Activated CD4-positive, alpha-beta T cell treated with anti-CD3 and anti-CD28 coated beads, Interleukin-2, Interleukin-6, amounts not matched to agents 100 ng/mL and 50 ng/mL, durations not matched to agents 16 hours and 8 hours (primary cell): Measurements from ENCODE around the gene SYNC.
"Not testable (repeated sequence)": the region's sequence is repeated elsewhere in the genome, so short reads cannot be mapped to it uniquely, and the experiment has no call there.

Experiments
- DNase-seq: peaks from one replicate; pipeline ENCODE4 v3.0.0-alpha.2; 2020

SYNC gene

DNA sequence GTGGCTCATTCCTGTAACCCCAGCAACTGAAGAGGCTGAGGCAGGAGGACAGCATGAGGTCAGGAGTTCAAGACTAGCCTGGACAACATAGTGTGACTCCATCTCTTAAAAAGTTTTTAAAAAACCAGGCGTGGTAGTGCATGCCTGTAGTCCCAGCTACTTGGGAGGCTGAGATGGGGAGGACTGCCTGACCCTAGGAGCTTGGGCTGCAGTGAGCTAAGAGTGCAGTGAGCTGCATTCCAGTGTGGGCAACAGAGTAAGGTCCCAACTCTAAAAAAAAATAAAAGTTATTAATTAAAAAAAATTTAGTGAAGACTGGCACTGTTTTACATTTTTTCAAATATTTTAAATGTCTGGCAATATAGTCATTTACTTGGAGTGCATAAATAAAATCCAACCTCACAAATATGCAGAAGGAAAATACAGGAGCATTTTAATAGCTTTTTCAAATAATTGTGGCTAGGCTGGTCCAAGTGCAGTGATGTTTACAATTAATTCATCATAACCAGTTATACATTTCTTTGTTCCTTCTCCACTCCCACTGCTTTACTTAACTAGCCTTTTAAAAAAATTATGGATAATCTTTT lies 63.0 kb downstream of the SYNC start:
- no peak for DNase-seq

DNA sequence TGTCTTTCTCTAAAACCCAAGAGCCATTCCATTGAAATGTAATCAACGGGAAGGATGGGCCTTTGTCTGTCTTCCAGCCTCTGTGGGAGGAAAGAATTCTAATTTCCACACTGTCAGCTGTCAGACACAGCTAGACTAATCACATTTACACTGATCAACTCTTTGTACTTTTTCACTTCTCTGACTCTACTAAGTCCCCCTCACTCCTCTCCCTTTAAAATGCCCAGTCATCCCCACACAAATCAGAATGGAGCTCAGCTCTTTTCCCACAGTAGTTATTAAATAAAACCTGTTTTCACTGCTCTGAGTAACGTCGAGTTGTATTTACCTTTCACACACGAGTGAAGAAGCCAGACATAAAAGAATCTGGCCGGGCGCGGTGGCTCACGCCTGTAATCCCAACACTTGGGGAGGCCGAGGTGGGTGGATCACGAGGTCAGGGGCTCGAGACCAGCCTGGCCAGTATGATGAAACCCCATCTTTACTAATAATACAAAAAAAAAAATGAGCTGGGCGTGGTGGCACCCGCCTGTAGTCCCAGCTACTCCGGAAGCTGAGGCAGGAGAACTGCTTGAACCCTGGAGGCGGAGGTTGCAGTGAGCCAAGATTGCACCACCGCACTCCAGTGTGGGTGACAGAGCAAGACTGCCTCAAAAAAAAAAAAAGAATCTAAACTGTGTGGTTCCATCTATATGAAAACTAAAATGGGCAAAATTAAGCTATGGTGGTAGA lies 65.5 kb downstream of the SYNC start:
- no peak for DNase-seq

DNA sequence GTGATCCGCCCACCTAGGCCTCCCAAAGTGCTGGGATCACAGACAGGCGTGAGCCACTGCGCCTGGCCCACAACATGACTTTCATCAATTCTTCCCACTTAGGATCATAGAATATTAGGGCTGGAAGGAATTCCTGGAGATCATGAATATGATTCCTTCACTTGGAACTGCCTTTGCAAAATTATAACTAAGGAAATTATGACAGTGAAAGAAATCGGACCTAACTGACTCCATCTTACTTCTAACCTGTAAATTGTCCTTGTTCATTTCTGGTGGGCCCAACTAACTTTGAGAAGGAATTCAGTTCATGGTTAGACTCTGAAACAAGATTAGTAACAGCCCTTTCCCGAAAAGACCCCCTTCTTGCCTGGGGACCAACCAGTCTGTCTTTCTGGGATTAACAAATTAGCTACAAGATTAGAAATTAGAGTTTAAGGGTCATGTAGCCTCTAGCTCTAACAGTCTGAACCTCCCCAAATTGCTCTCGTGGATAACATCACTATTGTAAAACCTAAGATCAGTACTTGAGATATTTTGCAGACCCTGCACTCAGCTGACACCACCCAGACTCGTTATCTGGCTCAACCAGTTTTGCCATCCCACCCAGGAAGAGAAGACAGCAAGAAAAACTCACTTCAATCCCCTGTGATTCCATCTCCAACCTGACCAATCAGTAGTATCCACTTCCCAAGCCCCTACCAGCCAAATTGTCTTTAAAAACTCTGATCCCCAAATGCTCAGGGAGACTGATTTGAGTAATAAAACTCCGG lies 66.9 kb downstream of the SYNC start:
- DNase-seq = no peak

DNA sequence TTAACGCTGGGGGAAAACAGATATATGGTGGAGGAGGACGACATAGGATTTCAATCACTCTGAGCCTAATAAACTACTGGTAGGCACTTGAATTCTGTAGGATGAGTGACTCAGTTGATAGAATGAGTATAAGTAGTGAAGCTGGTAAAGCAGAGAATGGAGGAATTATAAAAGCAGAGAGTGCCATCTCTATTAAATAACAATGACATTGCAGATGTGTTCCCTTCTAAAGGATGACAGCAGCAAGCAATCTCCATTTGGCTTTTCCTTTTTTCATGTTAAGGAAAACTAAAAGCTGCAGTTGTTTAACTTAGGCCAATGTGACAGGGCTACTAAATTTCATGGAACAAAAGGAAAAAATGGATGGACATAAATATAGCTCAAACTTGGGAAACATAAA lies 69.7 kb downstream of the SYNC start:
- DNase-seq = no peak

DNA sequence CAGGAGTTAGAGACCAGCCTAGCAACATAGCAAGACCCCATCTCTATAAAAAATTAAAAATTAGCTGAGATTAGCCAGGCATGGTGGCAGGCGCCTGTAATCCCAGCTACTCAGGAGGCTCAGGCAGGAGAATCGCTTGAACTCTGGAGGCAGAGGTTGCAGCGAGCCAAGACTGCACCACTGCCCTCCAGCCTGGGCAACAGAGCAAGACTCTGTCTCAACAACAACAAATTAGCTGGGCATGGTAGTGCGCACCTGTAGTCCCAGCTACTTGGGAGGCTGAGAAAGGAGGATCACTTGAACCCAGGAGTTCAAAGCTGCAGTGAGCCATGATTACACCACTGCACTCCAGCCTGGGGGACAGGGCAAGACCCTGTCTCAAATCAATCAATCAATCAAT lies 72.4 kb downstream of the SYNC start:
- not testable (repeated sequence) for DNase-seq
